Measurements from ENCODE around the gene MAIP1. TPM values are rescaled to one million over a fixed set of nuclear protein-coding genes. Genes with fewer than 3 reads are reported as not detected.

The MAIP1 gene
- total RNA-seq, 1 experiment from 2014 or later = 32.3 TPM

GRCh38 chr2:199966405-199966804, 11.0 kb downstream of the MAIP1 start:
- Histone ChIP-seq H3K23me2 (ENCODE audit: insufficient read length, low read depth, low read length, poor library complexity, severe bottlenecking) (no peaks in the 10 kb centered on the region), H2BK120ac (ENCODE audit: low read depth, low read length, poor library complexity, severe bottlenecking) (no peak overlapping the region), H3K4me1 (ENCODE audit: insufficient read depth, low read length) (no peaks in the 10 kb centered on the region), H2BK15ac (ENCODE audit: low read depth, low read length) (no peak overlapping the region), H2AK5ac (ENCODE audit: insufficient read length, low read length) (no peak overlapping the region), H3K79me1 (ENCODE audit: insufficient read depth, low read depth, low read length, poor library complexity, severe bottlenecking) (no peaks in the 10 kb centered on the region), H3K9me3 (ENCODE audit: control insufficient read depth, low read depth, low read length) (no peaks in the 10 kb centered on the region), H3T11ph (ENCODE audit: low read length) (no peak overlapping the region), H4K20me1 (ENCODE audit: control insufficient read depth, insufficient read depth, insufficient read length) (no peaks in the 10 kb centered on the region), H2BK20ac (ENCODE audit: low read depth, low read length, poor library complexity, severe bottlenecking) (no peak overlapping the region), H3K9ac (ENCODE audit: extremely low read depth, insufficient read length, low read length) (no peak overlapping the region), H3K27ac (ENCODE audit: insufficient read length, low read depth, low read length) (no peak overlapping the region), H2BK12ac (ENCODE audit: insufficient read length, low read depth, low read length) (no peak overlapping the region), H2BK5ac (ENCODE audit: insufficient read length, low read length) (no peak overlapping the region), H3K4me2 (ENCODE audit: insufficient read depth, insufficient read length, low read length) (no peak overlapping the region), H3K4ac (ENCODE audit: low read depth, low read length) (no peak overlapping the region), H2AFZ (ENCODE audit: low read length) (no peak overlapping the region), H3K14ac (ENCODE audit: insufficient read depth, low read length) (no peak overlapping the region), H3K56ac (ENCODE audit: insufficient read length, low read depth, low read length) (no peak overlapping the region), H4K91ac (ENCODE audit: insufficient read length, low read depth, low read length) (no peak overlapping the region), H3K27me3 (ENCODE audit: insufficient read depth, low read length) (no peaks in the 10 kb centered on the region), H4K8ac (replicated peaks; ENCODE audit: insufficient read length, low read depth, low read length) (no peak overlapping the region), H3K79me2 (ENCODE audit: insufficient read depth, low read length) (no peaks in the 10 kb centered on the region), H4K5ac (ENCODE audit: insufficient read length, low read depth, low read length) (no peak overlapping the region), H3K23ac (ENCODE audit: insufficient read length, low read depth, low read length) (no peak overlapping the region), H3K18ac (ENCODE audit: insufficient read length, low read depth, low read length) (no peak overlapping the region)
- no peak for DNase-seq
- Mint-ChIP-seq H3K36me3 (ENCODE audit: insufficient read depth in 1 of 3, low read depth in 3 of 3) (peaks cover 10 to 36% (median 33%) of the 10 kb centered on the region in 3 experiments; a peak in 6 of 7 replicates), H3K9me3 (no peaks in the 10 kb centered on the region), H3K4me3 (no peak overlapping the region), H3K27ac (no peak overlapping the region; a peak in 1 of 7 replicates), H3K4me1 (no peaks in the 10 kb centered on the region), H3K27me3 (ENCODE audit: low read depth) (no peaks in the 10 kb centered on the region)
- WGBS (ENCODE audit: extremely low coverage, insufficient read length, low lambda C conversion rate) = no CpG with 5 or more reads among the region's 2 CpGs
- TF ChIP-seq CTCF (conservative IDR thresholded peaks at IDR 0.05) = no peak
